GM12872 (cell line): ENCODE data around the gene LSAMP.

Experiments used
- CTCF ChIP-seq: IDR thresholded peaks from 3 replicates; pipeline ENCODE4 v1.5.1; 2011; ENCODE audit warnings: low read depth, mild to moderate bottlenecking, low read length, moderate library complexity; ENCODE audit not compliant: insufficient read depth

The LSAMP gene

GRCh38 chr3:116103868-116104530 is 341.3 kb downstream of the LSAMP start:
- TF ChIP-seq CTCF = no peak

GRCh38 chr3:116102037-116102436 is 343.2 kb downstream of the LSAMP start:
- no peak for TF ChIP-seq CTCF

GRCh38 chr3:116097226-116097625 is 348.1 kb downstream of the LSAMP start:
- no peak for TF ChIP-seq CTCF

GRCh38 chr3:116096631-116097030 is 348.7 kb downstream of the LSAMP start:
- TF ChIP-seq CTCF = no peak

- no peak for TF ChIP-seq CTCF
Observed at GRCh38 chr3:116093374-116093773, 351.9 kb downstream of the LSAMP start.

GRCh38 chr3:116087426-116087825 is 357.9 kb downstream of the LSAMP start:
- TF ChIP-seq CTCF = no peak

GRCh38 chr3:116084999-116085791 is 360.1 kb downstream of the LSAMP start:
- TF ChIP-seq CTCF = no peak
